Superior temporal gyrus (tissue), 1 donor: Measurements from ENCODE around the gene FRAT1.
"Not testable (repeated sequence)": the region's sequence is repeated elsewhere in the genome, so short reads cannot be mapped to it uniquely, and the experiment has no call there.

Experiments
- DNase-seq: peaks from one replicate; pipeline ENCODE4 v3.0.0-alpha.2; 2016; ENCODE audit errors: extremely low spot score

FRAT1 gene

DNA sequence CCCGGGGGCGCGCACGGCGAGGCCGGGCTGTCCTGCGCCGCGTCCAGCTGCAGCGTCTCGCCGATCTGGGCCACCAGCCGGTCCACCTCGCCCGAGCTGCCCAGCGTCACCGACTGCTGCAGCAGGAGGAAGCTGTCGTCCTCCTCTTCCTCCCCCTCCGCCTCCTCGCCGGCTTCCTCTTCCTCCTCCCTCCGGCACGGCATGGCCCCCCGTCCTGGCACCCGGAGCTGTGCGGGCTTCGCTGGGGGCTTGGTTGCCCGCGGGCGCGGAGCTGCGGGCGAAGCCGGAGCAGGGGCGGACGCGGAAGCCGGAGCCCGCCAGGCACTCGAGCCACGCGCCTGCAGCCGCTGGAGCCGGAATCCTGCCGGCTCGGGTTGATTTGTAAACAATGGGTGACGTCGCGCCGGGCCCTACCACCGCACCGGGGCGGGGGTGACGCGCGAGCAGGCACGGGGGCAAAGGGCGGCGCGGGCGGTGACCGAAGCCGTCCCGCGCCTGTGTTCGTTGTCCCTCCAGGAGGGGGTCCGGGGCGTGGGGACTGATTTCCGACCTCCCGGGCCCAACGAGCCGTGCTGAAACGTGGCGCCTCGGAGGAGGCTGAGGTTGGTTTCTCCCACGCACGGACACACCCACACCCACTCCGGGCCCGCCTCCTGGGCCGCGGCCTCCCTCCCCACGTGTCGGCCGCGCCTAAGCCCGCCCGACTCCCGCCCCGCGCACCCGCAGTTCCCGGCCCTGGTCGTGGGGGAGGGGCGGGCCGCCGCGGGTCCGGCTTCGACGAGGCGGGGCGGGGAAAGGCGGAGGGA, 15.5 kb downstream of the FRAT1 start, which contains the start of gene FRAT2:
TSS of gene FRAT2 (minus strand) at position 360 of the 806 bp plus-strand sequence. CDS start at position 203, 157 bp downstream.
- DNase-seq, result peak; percentile 88

DNA sequence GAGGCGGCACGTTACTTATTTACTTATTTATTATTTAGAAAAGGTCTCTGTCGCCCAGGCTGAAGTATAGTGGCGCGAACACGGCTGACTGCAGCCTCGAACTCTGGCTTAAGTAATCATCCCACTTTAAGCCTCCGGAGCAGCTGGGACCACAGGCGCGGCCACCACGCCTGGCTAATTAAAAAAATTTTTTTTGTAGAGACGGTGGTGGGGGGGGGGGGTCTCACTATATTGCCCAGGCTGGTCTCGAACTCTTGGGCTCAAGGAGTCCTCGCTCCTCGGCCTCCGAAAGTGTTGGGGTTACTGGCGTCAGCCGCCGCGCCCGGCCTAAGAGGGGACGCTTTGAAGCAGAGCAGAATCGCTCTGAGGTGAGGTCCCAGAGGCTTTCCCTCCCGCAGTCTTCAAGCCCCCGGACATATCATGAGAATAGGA, 16.1 kb downstream of the FRAT1 start:
- no peak for DNase-seq

DNA sequence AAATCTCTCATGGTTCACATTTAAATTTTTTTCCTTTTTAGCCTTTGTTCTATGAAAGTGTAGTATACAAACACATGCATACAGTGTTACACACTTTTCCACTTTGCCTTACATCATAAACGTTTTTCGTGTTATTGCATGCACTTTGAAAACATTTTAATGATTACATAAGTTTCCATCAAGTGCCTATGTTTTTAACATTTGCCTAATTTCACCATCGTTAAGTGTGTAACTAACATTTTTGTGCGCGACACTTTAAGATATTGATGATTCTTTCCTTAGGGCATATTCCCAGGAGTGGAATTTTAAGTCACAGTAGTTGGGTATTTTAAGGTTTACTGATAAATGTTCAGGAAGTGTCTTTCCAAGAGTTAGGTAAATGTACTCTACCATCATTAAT, 16.9 kb downstream of the FRAT1 start:
- peak; percentile 45 for DNase-seq

DNA sequence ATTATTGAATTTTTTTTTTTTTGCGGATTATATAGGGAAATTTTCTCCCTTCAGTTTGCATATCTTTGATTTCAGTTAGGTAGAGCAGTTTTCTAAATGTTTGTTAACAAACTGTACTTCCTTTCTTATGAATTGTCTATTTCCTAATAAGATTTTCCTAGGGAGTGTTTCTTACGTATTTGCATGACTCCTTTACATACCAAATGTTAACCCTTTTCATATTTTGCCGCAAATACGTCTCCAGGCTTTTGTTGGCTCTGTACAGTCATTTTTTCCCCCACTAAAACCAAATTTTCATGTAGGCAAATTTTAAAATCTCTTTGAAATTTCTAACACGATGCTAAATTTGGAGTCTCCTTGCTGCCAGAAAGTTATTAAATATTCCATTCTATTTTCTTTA, 17.4 kb downstream of the FRAT1 start:
- peak; percentile 23 for DNase-seq

DNA sequence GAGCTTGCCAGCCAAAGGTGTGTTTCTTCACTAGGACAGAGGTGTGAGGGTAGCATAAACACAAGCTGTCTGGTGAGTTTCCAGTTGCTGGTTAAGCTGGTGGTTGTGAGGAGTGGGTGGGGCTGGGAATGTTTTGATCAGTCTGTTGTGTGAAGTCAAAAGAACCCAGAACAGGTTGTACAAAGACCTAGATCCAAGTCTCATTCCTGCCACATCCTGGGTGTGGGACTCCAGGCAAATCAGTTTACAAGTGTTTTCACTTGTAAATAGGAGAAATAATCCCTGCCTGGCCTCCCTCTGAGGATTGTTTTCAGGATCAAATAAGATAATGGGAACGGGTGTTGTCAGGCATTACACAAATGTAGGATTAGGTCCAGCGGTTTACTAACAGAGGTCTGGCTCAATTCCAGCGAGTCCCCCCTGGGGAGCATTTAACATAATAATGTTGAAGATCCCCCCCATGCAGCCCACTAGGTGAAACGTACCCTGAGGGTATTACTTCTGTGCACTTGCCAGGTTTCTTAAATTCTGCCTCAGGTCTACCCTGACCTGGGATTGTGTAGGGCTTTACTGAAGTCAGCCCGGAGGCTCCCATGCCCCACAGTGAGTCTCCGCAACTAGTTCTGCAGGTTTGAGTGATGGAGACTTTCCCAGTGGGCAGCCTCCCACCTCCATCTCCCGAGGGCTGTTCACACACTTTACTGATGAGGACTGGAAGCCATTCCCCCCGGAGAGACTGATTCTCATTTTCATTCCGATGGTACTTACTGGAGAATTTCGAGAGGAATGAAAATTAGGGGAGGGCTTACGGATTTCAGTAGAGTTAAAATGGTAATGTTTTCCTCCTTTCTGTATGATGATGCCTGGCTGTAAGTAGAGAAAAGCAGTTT, 18.1 kb downstream of the FRAT1 start:
- peak; percentile 35 for DNase-seq

DNA sequence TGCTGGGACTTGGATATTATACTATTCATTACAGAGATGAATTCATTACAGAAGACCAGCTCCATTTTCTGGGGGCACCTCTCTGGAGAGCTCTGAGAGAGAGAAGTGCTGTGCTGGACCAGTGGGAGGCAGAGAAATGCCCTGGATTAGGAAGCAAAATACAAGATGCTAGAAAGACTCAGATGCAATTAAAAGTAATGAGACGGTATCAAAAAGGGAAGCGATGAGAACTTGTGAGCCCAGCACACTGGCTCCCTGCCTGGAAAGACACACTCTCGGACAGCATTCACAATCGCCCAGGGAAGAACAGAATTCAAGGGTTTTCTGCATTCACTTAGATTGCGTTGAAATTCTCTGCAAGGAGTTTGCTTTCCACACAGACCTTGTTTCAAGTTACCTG, 19.0 kb downstream of the FRAT1 start:
- peak; percentile 56 for DNase-seq

DNA sequence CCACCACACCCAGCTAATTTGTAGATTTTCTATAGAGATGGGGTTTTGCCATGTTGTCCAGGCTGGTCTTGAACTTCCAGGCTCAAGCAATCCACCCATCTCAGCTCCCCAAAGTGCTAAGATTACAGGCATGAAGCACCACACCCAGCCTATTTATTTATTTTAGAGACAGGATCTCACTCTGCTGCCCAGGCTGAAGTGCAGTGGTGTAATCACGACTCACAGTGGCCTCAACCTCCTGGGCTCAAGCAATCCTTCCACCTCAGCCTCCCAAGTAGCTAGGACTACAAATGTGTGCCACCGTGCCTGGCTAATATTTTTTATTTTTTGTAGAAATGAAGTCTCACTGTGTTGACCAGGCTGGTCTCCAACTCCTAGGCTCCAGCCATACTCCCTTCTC, 22.3 kb downstream of the FRAT1 start:
- DNase-seq, result no peak

DNA sequence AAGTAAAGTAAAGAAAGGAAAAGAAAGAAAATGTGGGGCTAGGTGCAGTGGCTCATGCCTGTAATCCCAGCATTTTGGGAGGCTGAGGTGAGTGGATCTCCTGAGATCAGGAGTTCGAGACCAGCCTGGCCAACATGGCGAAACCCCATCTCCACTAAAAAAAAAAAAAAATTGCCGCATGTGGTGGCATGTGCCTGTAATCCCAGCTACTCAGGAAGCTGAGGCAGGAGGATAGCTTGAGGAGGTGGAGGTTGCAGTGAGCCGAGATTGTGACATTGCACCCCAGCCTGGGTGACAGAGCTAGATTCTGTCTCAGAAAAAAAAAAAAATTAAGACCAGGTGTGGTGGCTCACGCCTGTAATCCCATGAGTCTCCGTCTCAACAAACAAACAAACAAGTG, 24.6 kb downstream of the FRAT1 start:
- DNase-seq, result not testable (repeated sequence)

DNA sequence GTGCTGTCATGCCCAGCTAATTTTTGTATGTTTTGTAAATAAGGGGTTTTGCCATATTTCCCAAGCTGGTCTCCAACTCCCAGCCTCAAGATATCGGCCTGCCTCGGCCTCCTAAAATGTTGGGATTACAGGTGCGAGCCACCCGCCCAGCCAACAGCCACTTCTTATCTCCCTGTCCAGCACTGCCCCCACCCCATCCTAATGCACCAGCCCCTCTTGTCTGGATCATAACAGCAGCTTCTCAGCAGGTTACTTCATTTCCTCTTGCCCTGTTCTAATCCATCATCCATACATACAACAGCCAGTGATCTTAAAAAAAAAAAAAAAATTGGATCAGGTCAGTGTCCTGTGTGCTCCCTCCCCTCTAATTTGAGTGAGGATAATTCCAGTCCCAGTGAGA, 28.2 kb downstream of the FRAT1 start:
- DNase-seq, result no peak

DNA sequence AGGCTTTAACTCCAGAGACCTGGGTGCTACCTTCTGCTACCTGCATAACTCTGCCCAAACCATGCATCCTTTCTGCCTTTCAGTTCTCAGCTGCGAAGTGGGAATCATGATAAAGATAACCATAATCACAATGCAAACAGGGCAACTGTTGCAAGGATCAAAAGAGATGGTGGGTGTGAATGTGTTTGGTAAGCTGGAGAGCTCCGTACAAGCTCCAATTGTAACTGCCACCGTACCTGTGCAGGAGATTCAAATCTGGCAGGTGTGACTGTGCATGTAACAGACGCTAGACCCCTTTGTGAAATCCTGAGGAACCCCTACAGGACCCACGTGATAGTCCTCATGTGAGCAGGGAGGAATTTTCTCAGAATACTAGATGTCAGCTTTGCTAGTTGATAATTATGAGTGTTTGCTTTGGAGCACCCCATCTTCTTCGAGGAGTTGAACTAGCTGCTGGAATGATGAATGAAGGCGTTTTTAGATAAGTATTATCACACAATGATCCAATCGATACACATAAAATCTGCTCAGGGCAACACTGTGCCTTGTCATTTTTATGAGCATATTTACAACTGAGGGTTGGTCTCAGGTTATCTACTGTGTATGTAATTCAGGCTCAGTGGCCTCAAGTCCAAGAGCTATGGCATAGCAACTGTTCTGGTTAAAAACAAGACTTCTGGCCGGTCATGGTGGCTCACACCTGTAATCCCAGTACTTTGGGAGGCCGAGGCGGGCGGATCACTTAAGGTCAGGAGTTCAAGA, 30.9 kb downstream of the FRAT1 start:
- DNase-seq, result no peak

DNA sequence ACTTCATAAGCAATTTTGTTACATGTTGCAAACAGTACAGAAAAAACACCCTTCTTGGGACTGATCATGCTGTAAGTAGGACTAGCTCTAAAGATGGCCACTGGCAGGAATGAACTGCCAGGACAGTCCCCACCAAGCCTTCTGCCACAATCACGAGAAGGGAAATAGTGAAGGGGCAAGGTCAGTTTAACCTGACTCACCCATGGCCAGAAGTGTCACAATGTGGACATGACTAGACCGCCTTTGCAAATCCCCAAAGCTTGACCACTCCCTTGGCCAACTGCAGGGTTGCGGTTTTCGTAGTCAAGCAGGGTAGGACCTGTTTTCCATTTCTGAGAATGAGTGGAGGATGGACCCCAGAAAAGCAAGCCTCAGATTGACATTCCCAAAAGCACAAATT, 34.9 kb downstream of the FRAT1 start:
- no peak for DNase-seq

DNA sequence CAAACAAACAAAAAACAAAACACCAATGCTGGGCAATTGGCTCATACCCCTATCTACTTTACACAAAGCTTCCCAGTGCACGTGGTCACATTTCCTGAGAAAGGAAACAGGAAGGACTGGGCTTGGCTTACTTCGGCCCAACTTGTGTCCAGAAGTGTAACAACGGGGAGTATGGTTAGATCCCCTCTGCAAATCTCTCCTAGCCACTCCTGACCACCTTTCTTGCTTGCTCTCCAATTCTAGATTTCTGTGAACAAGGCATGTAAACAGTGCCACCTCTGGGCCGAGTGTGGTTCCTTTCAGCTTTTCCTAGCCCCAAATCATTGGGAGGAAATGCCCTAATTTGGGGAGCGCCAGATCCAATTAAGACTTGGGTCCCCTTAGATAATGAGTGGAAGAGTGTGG, 36.5 kb downstream of the FRAT1 start:
- peak; percentile 73 for DNase-seq

DNA sequence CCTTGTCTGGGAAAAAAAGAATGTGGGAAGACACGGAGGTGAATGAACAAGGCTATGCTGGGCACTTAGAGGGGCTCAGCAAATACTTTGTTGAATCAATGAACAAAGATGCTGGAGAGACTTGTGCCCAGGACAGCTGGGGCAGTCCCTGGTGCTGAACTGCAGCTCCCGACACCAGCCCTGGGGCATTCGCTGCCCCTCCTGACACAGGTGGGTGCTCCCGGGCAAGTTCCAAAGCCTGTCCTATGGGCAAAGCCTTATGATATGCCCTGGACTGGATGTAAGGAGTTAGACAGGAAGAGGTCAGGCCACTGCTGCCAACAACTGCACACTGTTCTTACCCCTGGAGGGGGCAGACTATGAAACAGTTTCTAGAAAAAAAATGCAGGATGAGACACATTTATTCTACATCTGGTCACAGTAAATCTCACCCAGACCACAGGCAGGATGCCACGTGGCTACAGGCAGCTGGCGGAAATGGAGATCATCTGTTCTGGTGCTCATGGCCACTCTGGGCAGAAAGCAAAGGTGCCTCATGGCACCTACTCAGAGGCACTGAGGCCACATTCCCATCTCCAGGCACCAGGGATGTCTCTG, 37.3 kb downstream of the FRAT1 start:
- no peak for DNase-seq

DNA sequence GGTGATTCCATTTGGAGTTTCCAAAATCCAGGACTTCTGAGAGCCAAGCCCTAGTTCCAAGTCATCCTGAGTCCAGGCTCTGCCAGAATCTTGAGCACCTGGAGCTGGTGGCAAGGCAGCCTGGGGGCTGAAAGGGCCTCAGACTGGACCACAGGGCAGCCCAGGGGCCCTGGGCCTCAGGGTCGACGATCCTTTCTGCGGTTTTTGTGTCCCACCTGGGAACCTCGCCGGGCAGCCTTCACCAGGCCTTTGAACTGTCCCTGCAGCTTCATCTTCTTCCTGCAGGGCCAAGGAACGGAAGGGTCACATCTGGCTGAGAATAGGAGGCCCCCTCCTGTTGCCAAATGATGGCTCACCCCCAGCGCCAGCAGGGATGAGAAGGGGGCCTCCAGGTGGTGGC, 37.8 kb downstream of the FRAT1 start:
- DNase-seq, result no peak

DNA sequence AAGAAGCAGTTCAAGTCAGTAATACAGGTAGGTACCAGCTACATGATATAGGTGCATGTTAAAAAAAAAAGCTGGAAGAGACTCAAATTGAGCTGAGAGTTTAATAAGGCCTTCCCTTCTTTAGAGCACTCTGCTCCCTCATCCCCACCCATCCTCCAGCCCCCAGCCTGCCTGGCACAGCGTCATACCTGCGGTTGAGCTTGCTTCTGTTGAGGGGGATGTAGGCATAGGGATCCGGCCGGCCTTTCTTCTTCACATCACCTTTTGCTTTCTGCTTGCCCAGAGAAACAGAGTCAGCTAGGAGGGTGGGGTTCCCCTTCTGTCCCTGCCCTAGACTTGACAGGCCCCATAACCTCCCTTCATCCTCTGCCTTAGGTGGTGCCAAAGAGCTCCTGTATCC, 39.3 kb downstream of the FRAT1 start:
- DNase-seq, result no peak

DNA sequence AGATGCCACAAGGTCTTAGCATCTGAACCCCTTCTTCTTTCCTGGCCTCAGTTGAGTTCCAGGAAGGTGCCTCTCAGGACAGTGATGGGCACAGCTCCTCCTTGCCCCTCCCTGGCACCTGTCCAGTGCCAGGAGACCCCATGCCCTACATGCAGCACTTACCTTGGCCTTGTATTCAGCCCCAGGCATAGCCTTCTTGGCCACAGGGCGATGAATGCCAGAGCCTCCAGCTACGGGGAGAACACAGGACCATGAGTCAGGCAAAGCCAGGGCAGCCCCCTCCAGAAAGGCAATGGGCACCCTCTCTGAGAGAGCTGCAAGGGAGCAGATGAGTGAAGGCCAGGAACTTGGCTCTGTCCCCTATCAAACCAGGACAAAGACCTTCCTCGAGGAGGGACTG, 39.7 kb downstream of the FRAT1 start:
- no peak for DNase-seq

DNA sequence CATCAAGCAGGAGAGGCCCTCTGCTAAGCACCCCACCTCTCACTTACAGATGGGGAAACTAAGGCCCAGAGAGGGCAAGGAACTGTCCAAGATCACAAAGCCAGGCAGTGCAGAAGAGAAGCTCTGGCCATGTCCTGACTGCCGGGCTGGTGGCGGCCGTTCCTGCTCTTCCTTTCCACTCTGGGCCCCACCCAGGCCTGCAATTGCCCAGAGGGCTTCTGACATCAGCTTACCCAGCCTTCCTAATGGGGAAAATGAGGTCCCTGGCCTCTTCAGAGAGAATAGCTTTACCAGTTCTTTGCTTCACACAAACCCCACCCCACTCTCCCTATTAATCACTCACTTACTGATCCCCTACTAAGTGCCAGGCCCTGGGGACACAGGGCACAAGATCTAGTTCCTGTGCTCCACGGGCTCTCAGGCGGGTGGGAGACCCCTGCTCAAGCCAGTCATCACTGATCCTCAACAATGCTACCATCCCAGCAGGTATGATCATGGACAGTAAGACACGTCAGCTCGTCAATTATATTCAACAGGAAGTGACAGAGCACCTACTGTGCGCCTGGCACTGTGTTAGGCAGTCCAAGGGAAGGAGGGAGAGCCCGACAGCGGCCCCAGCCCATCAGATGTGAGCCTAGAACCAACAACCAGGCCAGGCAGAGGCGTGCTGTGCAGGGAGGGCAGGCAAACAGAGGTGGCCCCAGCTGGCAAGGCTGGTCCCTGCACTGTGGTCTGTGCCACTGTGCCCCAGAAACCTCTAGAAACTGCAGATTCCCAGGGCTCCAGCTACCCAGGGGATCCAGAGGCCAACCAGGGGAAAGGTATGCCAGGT, 41.9 kb downstream of the FRAT1 start:
- DNase-seq, result no peak

DNA sequence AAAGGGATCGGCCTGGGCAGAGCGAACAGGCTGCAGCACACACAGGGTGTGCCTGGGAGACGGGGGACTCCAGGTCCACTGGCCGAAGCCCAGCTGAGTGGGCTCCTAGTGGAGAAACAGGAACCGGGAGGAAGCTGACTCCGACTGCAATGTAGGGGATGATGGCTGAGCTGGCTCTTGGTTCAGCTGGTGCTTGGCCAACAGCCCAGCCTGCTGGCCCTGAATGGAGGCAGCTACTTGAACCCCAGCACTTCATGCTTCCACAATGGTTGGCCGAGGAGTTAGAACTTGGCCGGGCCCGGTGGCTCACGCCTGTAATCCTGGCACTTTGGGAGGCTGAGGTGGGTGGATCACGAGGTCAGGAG, 42.4 kb downstream of the FRAT1 start:
- no peak for DNase-seq

DNA sequence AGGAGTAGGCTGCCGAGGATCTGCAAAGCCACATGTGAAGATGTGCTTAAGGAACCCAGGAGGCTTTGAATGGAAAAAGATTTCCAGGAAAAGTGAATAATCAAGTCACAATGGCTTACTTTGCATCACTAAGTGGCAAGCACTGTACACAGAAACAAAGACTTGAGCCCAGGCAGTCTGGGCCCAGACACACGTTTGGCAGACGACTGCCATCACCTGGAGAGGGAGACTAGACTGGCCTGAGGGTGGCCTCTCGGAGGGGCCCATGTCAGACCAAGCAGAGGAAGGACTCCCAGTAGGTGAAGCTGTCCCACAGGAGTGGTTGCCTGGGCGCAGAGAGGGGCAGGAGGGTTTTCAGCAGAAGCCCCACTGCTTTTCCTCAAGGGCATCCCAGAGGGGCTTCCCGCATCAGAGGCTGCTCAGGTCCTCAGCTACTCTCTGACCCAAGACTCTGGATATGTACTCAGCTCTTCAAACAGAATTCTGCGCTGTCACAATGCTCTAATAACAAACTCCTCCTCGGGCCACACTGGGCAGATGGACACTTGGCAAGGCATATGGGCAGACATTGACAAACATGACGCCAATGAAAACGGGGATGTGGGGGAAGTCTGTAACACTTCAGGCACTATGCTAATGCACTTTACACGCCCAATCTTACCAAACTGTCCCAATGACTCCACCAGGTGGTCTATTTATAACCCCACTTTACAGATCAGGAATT, 43.4 kb downstream of the FRAT1 start:
- DNase-seq, result no peak

DNA sequence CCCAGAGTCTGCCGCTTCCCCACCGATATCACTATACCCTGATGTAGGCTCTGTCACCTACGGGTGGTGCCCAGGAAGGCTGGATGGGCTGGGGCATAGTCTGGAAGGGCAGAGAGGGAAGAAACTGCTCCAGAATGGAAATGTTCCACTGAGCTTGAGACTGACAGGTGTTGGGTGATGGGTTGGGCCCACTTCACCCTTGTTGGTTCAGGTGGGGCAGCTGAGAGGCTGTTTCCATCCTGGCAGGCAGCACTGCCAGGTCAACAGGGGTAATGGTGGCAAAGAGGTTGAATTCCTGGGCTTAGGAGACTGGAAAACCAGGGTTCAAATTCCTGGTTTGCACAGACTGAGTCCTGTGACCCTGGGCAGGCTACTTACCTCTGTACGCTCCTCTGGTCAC, 44.0 kb downstream of the FRAT1 start:
- DNase-seq, result no peak
